ENCODE measurements around the gene TEX14. TPM values are rescaled to one million over a fixed set of nuclear protein-coding genes. Genes with fewer than 3 reads are reported as not detected.

TEX14 gene
- total and polyA plus RNA-seq, 2 donors (not counting 1 experiment from before 2014, with no cell fraction given): under 0.01 to 0.03 TPM

- Histone ChIP-seq H2AFZ (ENCODE audit: low read length) (no peak overlapping the region), H3K9ac (ENCODE audit: insufficient read depth, low read length) (no peak overlapping the region), H3K9me3 (ENCODE audit: control insufficient read depth, insufficient read depth, low read depth, low read length) (no peaks in the 10 kb centered on the region), H4K20me1 (ENCODE audit: control insufficient read depth, extremely low read depth, insufficient read depth, low read length) (no peaks in the 10 kb centered on the region), H3K4me2 (ENCODE audit: extremely low read depth, insufficient read depth, low read length) (no peak overlapping the region), H3K79me2 (ENCODE audit: control insufficient read depth, insufficient read depth, low read length) (no peaks in the 10 kb centered on the region), H3K27me3 (ENCODE audit: control insufficient read depth, insufficient read depth, low read length) (no peaks in the 10 kb centered on the region), H3K36me3 (ENCODE audit: control insufficient read depth, insufficient read depth, low read length) (no peaks in the 10 kb centered on the region), H3K4me1 (ENCODE audit: control insufficient read depth, extremely low read depth, insufficient read depth, low read length) (no peaks in the 10 kb centered on the region), H3K4me3 (replicated peaks in 1 of 4; ENCODE audit: control extremely low read depth in 1 of 4, insufficient read depth in 1 of 4, low read depth in 3 of 4, low read length in 4 of 4) (no peak overlapping the region), H3K27ac (ENCODE audit: insufficient read depth, low read length) (no peak overlapping the region)
- no peak for TF ChIP-seq CTCF (conservative IDR thresholded peaks at IDR 0.05 in 1 of 2, IDR thresholded peaks at IDR 0.05 in 1 of 2; ENCODE audit: low read depth in 1 of 2, low read length in 2 of 2)
- no peak for TF ChIP-seq EZH2 (IDR thresholded peaks at IDR 0.05; ENCODE audit: low read length, missing control alignments)
- no peak for DNase-seq (ENCODE audit: low read depth in 2 of 2)
Observed at GRCh38 chr17:58601976-58602375, 89.9 kb downstream of the TEX14 start.

- Histone ChIP-seq H2AFZ (ENCODE audit: low read length) (no peak overlapping the region), H3K4me2 (ENCODE audit: extremely low read depth, insufficient read depth, low read length) (no peak overlapping the region), H3K27me3 (ENCODE audit: control insufficient read depth, insufficient read depth, low read length) (no peaks in the 10 kb centered on the region), H3K9me3 (ENCODE audit: control insufficient read depth, insufficient read depth, low read depth, low read length) (no peaks in the 10 kb centered on the region), H4K20me1 (ENCODE audit: control insufficient read depth, extremely low read depth, insufficient read depth, low read length) (no peaks in the 10 kb centered on the region), H3K27ac (ENCODE audit: insufficient read depth, low read length) (no peak overlapping the region), H3K4me3 (replicated peaks in 1 of 4; ENCODE audit: control extremely low read depth in 1 of 4, insufficient read depth in 1 of 4, low read depth in 3 of 4, low read length in 4 of 4) (no peak overlapping the region), H3K4me1 (ENCODE audit: control insufficient read depth, extremely low read depth, insufficient read depth, low read length) (no peaks in the 10 kb centered on the region), H3K36me3 (ENCODE audit: control insufficient read depth, insufficient read depth, low read length) (no peaks in the 10 kb centered on the region), H3K9ac (ENCODE audit: insufficient read depth, low read length) (no peak overlapping the region), H3K79me2 (ENCODE audit: control insufficient read depth, insufficient read depth, low read length) (no peaks in the 10 kb centered on the region)
- DNase-seq (ENCODE audit: low read depth in 2 of 2): no peak
- TF ChIP-seq CTCF (conservative IDR thresholded peaks at IDR 0.05 in 1 of 2, IDR thresholded peaks at IDR 0.05 in 1 of 2; ENCODE audit: low read depth in 1 of 2, low read length in 2 of 2) (no peak), EZH2 (IDR thresholded peaks at IDR 0.05; ENCODE audit: low read length, missing control alignments) (no peak)
Observed at GRCh38 chr17:58597371-58597770, 94.5 kb downstream of the TEX14 start.

GRCh38 chr17:58595194-58595792 lies 96.6 kb downstream of the TEX14 start:
- TF ChIP-seq EZH2 (IDR thresholded peaks at IDR 0.05; ENCODE audit: low read length, missing control alignments) (no peak), CTCF (conservative IDR thresholded peaks at IDR 0.05 in 1 of 2, IDR thresholded peaks at IDR 0.05 in 1 of 2; ENCODE audit: low read depth in 1 of 2, low read length in 2 of 2) (no peak)
- DNase-seq (ENCODE audit: low read depth in 2 of 2): no peak
- H3K27me3 ChIP-seq (ENCODE audit: control insufficient read depth, insufficient read depth, low read length): no peaks in the 10 kb centered on the region
- H3K27ac ChIP-seq (ENCODE audit: insufficient read depth, low read length): no peak overlapping the region
- no peaks in the 10 kb centered on the region for H3K79me2 ChIP-seq (ENCODE audit: control insufficient read depth, insufficient read depth, low read length)
- no peak overlapping the region for H3K4me3 ChIP-seq (replicated peaks in 1 of 4; ENCODE audit: control extremely low read depth in 1 of 4, insufficient read depth in 1 of 4, low read depth in 3 of 4, low read length in 4 of 4)
- no peaks in the 10 kb centered on the region for H4K20me1 ChIP-seq (ENCODE audit: control insufficient read depth, extremely low read depth, insufficient read depth, low read length)
- no peak overlapping the region for H2AFZ ChIP-seq (ENCODE audit: low read length)
- H3K9me3 ChIP-seq (ENCODE audit: control insufficient read depth, insufficient read depth, low read depth, low read length): no peaks in the 10 kb centered on the region
- no peak overlapping the region for H3K9ac ChIP-seq (ENCODE audit: insufficient read depth, low read length)
- H3K36me3 ChIP-seq (ENCODE audit: control insufficient read depth, insufficient read depth, low read length): no peaks in the 10 kb centered on the region
- H3K4me1 ChIP-seq (ENCODE audit: control insufficient read depth, extremely low read depth, insufficient read depth, low read length): no peaks in the 10 kb centered on the region
- H3K4me2 ChIP-seq (ENCODE audit: extremely low read depth, insufficient read depth, low read length): no peak overlapping the region

Data from fibroblast of lung (primary cell).